HFF-Myc (cell line): Measurements from ENCODE around the gene GOLGA1.
"Not testable (repeated sequence)": the region's sequence is repeated elsewhere in the genome, so short reads cannot be mapped to it uniquely, and the experiment has no call there.

Source experiments
- DNase-seq: peaks from one replicate; pipeline ENCODE4 v3.0.0-alpha.2; 2011; ENCODE audit warnings: low read depth; ENCODE audit errors: extremely low read depth
- H3K4me3 ChIP-seq: replicated peaks from 2 replicates; pipeline ENCODE4 v1.5.1; 2011; ENCODE audit warnings: low read depth, mild to moderate bottlenecking, control low read depth, low read length
- CTCF ChIP-seq: IDR thresholded peaks from 2 replicates; pipeline ENCODE4 v1.5.1; 2012; ENCODE audit warnings: mild to moderate bottlenecking, low read depth, low read length, control low read depth; ENCODE audit errors: missing control alignments

GOLGA1 gene

GRCh38 chr9:124939944-124940343 lies 939 bp downstream of the GOLGA1 start:
- H3K4me3 ChIP-seq, result peak overlapping the region; percentile 90
- no peak for TF ChIP-seq CTCF
- no peak for DNase-seq

- no peak for TF ChIP-seq CTCF
- no peak overlapping the region for H3K4me3 ChIP-seq
- no peak for DNase-seq
These were observed 6.6 kb downstream of the GOLGA1 start for GRCh38 chr9:124934290-124934689.

- DNase-seq, result no peak
- no peak for TF ChIP-seq CTCF
- H3K4me3 ChIP-seq, result no peak overlapping the region
These were observed 8.6 kb downstream of the GOLGA1 start for GRCh38 chr9:124932333-124932732.

DNA sequence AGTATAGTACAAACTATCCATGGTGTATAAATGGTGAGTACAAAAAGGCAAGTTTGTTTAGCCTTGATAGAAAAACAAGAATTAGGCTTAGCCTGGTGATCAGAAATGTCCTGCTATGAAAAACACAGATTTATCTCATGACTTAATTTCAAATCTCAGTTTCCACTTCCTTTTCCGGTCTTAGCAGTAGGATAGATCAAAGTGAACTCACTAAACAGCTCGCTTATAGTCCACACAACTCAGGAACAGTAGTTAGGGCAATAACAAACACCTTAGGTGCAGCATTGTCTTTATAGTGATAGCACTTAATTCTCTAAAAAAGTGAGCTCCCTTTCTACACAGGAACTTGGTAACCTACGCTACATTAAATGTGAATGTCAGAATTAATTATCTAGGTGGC lies 11.4 kb downstream of the GOLGA1 start:
- DNase-seq, result no peak
- no peak overlapping the region for H3K4me3 ChIP-seq
- TF ChIP-seq CTCF, result no peak

DNA sequence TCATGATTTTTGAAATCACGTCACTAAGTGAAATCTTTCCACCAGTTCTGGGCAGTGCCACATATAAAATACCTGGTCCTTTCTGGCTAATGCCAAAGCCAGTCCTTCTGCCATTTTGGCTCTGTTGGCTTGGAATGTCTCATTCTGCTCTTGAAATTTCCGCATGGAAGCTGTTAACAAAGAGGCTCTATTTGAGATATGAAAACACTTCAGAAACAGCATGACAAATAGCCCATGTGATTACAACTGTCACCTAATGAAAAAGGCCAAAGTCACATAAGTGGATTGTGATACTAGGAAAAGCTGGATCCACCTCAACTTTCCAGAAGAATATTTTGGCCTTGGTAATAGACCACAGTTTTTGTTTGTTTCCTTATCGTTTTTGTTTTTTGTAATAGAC lies 12.8 kb downstream of the GOLGA1 start:
- no peak overlapping the region for H3K4me3 ChIP-seq
- no peak for DNase-seq
- TF ChIP-seq CTCF, result no peak

DNA sequence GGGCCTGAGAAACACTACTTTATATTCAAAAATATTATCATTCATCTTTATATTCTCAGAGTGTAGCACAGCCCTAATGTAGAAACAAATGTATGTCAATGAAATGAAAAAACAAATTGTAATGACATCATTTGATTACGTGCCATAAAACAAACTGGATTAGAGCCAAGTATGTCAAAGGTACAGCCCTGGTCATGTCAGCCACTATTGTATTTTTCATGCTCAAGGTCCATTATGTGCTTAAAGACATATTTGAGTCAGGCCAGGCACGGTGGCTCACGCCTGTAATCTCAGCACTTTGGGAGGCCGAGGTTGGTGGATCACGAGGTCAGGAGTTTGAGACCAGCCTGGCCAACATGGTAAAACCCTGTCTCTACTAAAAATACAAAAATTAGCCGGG lies 20.5 kb downstream of the GOLGA1 start:
- H3K4me3 ChIP-seq, DNase-seq: not testable (repeated sequence)

- no peak for TF ChIP-seq CTCF
- no peak overlapping the region for H3K4me3 ChIP-seq
- no peak for DNase-seq
These were observed 26.0 kb downstream of the GOLGA1 start for GRCh38 chr9:124914753-124915405.
